Stimulated activated naive B cell treated with anti-CD40 and anti-IgM and Interleukin-4, amounts not matched to agents 10 μg/mL and 1 μg/mL and 100 μg/mL, for 72 hours (primary cell): ENCODE results near the gene ATP11B.

ENCODE experiments used
- ATAC-seq, 2 donors: fragments of 150-1000 bp; cut with Tn5 transposase; replicated peaks; 2 replicates each; pipeline ENCODE4 v1.10.0; 2021; ENCODE audit warnings: moderate library complexity in 1 of 2
- DNase-seq: peaks from one replicate; pipeline ENCODE4 v3.0.0; 2021
- H3K27ac Mint-ChIP-seq: one replicate; pipeline ENCODE4 v1.8.0; 2022; ENCODE audit warnings: mild to moderate bottlenecking, mixed read lengths
- H3K27me3 Mint-ChIP-seq, 2 donors: one replicate each; pipeline ENCODE4 v1.8.0; 2022; ENCODE audit warnings: mixed read lengths in 2 of 2
- H3K36me3 Mint-ChIP-seq, 2 donors: one replicate each; pipeline ENCODE4 v1.8.0; 2022; ENCODE audit warnings: mixed read lengths in 2 of 2, mild to moderate bottlenecking in 1 of 2
- H3K4me1 Mint-ChIP-seq, 2 donors: one replicate each; pipeline ENCODE4 v1.8.0; 2022; ENCODE audit warnings: mixed read lengths in 2 of 2, mild to moderate bottlenecking in 1 of 2
- H3K4me3 Mint-ChIP-seq, 2 donors: one replicate each; pipeline ENCODE4 v1.8.0; 2022; ENCODE audit warnings: mild to moderate bottlenecking in 2 of 2, mixed read lengths in 2 of 2, moderate library complexity in 1 of 2
- H3K9me3 Mint-ChIP-seq, 2 donors: one replicate each; pipeline ENCODE4 v1.8.0; 2022; ENCODE audit warnings: mixed read lengths in 2 of 2, mild to moderate bottlenecking in 1 of 2

ATP11B gene

GRCh38 chr3:182896553-182896952 lies 103.2 kb downstream of the ATP11B start:
- Mint-ChIP-seq H3K4me3 (no peak overlapping the region), H3K27ac (no peak overlapping the region), H3K4me1 (no peaks in the 10 kb centered on the region), H3K36me3 (peaks cover 16 to 23% of the 10 kb centered on the region in 2 donors), H3K9me3 (no peaks in the 10 kb centered on the region), H3K27me3 (no peaks in the 10 kb centered on the region)
- no peak for DNase-seq
- no peak for ATAC-seq

- ATAC-seq (no peak), DNase-seq (no peak)
- Mint-ChIP-seq H3K36me3 (peaks cover 26 to 32% of the 10 kb centered on the region in 2 donors), H3K27ac (no peak overlapping the region), H3K4me3 (no peak overlapping the region), H3K9me3 (no peaks in the 10 kb centered on the region), H3K27me3 (no peaks in the 10 kb centered on the region), H3K4me1 (peaks cover 5 to 16% of the 10 kb centered on the region in 2 donors)
Observed at GRCh38 chr3:182902236-182902635, 108.9 kb downstream of the ATP11B start.

DNA sequence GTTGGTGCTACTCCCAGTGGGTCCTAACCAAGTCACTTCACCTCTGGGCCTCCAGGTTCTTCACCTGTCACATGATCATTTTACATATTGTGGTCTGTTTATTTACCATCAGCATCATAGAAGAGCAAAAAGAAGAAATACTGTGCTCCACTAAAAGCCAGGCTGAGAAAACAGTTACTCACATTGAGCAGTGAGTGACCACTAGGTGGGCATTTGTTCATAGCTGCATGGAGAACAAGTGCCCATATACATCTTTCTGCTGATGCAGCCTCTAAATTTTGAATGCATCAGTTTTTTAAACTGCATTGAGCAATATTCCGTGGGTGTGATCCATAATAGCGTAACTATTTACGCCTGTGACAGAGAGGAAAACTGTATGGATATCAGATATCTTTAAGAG lies 110.9 kb downstream of the ATP11B start:
- Mint-ChIP-seq H3K27ac (no peak overlapping the region), H3K4me3 (no peak overlapping the region), H3K27me3 (no peaks in the 10 kb centered on the region), H3K4me1 (peaks cover 5 to 16% of the 10 kb centered on the region in 2 donors), H3K9me3 (no peaks in the 10 kb centered on the region), H3K36me3 (peaks cover 26 to 36% of the 10 kb centered on the region in 2 donors)
- no peak for DNase-seq
- ATAC-seq = no peak

- Mint-ChIP-seq H3K9me3 (no peaks in the 10 kb centered on the region), H3K36me3 (peaks cover 32% of the 10 kb centered on the region in 2 donors), H3K27ac (no peak overlapping the region), H3K4me3 (peak overlapping the region in 1 of 2 donors; percentile 10), H3K27me3 (no peaks in the 10 kb centered on the region), H3K4me1 (peaks cover 5 to 16% of the 10 kb centered on the region in 2 donors)
- no peak for DNase-seq
- ATAC-seq = no peak
Observed at GRCh38 chr3:182905623-182906022, 112.3 kb downstream of the ATP11B start.

- DNase-seq (no peak), ATAC-seq (peak in 1 of 2 donors; percentile 71)
- Mint-ChIP-seq H3K4me1 (peaks cover 5 to 16% of the 10 kb centered on the region in 2 donors), H3K4me3 (peak overlapping the region in 1 of 2 donors; percentile 10), H3K27me3 (no peaks in the 10 kb centered on the region), H3K9me3 (no peaks in the 10 kb centered on the region), H3K36me3 (peaks cover 33% of the 10 kb centered on the region in 2 donors), H3K27ac (no peak overlapping the region)
Observed at GRCh38 chr3:182906036-182906435, 112.7 kb downstream of the ATP11B start.

DNA sequence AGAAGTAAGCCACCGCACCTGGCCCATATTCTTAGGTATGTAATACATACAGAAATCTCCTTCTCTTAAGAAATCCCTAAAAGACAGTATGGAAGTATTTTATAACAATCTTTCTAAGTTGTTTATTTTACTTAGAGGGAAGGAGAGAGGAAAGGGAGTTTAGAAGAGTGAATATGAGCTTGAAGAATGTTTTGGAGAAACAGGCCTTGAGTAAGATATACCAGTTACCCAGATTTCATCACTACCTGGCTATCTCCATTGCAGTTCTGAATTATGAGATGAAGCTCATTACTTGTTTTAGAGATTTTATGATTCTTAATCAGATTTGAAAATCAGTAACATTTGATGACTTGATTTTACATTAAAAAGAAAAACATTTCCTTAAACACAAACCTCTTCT lies 115.2 kb downstream of the ATP11B start:
- H3K36me3 Mint-ChIP-seq = peaks cover 33 to 38% of the 10 kb centered on the region in 2 donors
- DNase-seq (no peak), ATAC-seq (no peak)
- no peak overlapping the region for H3K4me3 Mint-ChIP-seq
- no peaks in the 10 kb centered on the region for H3K9me3 Mint-ChIP-seq
- H3K27ac Mint-ChIP-seq = no peak overlapping the region
- no peaks in the 10 kb centered on the region for H3K27me3 Mint-ChIP-seq
- H3K4me1 Mint-ChIP-seq = peaks cover 5 to 16% of the 10 kb centered on the region in 2 donors

GRCh38 chr3:182909318-182910040 lies 116.2 kb downstream of the ATP11B start:
- peaks cover 31 to 35% of the 10 kb centered on the region in 2 donors for H3K36me3 Mint-ChIP-seq
- H3K4me1 Mint-ChIP-seq = peaks cover 5 to 25% of the 10 kb centered on the region in 2 donors
- no peak overlapping the region for H3K27ac Mint-ChIP-seq
- DNase-seq = no peak
- H3K9me3 Mint-ChIP-seq = no peaks in the 10 kb centered on the region
- no peak overlapping the region for H3K4me3 Mint-ChIP-seq
- H3K27me3 Mint-ChIP-seq = no peaks in the 10 kb centered on the region
- no peak for ATAC-seq

- H3K27me3 Mint-ChIP-seq = no peaks in the 10 kb centered on the region
- no peak overlapping the region for H3K27ac Mint-ChIP-seq
- ATAC-seq = no peak
- DNase-seq = no peak
- peaks cover under 1 to 16% of the 10 kb centered on the region in 2 donors for H3K4me1 Mint-ChIP-seq
- no peaks in the 10 kb centered on the region for H3K9me3 Mint-ChIP-seq
- H3K36me3 Mint-ChIP-seq = peaks cover 32% of the 10 kb centered on the region in 2 donors
- H3K4me3 Mint-ChIP-seq = no peak overlapping the region
Observed at GRCh38 chr3:182910936-182911781, 117.9 kb downstream of the ATP11B start.

- Mint-ChIP-seq H3K27ac (no peak overlapping the region), H3K4me1 (peaks cover 0 to 11% of the 10 kb centered on the region in 2 donors), H3K27me3 (no peaks in the 10 kb centered on the region), H3K4me3 (no peak overlapping the region), H3K36me3 (peaks cover 28% of the 10 kb centered on the region in 2 donors), H3K9me3 (no peaks in the 10 kb centered on the region)
- DNase-seq = no peak
- no peak for ATAC-seq
Observed at GRCh38 chr3:182911782-182912111, 118.4 kb downstream of the ATP11B start.

DNA sequence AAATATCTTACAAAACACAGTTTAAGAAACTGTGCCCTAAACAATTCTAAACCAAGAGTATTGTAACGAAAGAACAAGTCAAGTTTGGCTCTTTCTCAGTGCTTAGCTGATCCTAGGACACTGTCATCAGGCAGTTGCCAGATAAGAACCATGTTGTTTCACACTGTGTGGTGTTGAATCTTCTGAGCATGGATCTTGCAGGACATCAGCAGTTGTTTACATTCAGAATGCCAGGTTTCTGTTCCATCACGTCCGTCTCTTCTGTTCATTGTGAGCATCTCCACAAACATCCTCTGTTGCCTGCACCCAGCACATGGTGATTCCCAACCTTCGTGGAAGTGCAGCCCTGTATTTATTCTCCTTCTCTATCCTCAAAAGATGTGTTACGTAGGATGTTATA lies 119.2 kb downstream of the ATP11B start:
- Mint-ChIP-seq H3K36me3 (peaks cover 26 to 28% of the 10 kb centered on the region in 2 donors), H3K27me3 (no peaks in the 10 kb centered on the region), H3K4me1 (peaks cover 0 to 11% of the 10 kb centered on the region in 2 donors), H3K4me3 (no peak overlapping the region), H3K27ac (no peak overlapping the region), H3K9me3 (no peaks in the 10 kb centered on the region)
- DNase-seq (no peak), ATAC-seq (no peak)

- Mint-ChIP-seq H3K27me3 (no peaks in the 10 kb centered on the region), H3K4me1 (peaks cover 0 to 11% of the 10 kb centered on the region in 2 donors), H3K4me3 (no peak overlapping the region), H3K27ac (peak overlapping the region; percentile 42), H3K9me3 (no peaks in the 10 kb centered on the region), H3K36me3 (peaks cover 25 to 26% of the 10 kb centered on the region in 2 donors)
- DNase-seq (no peak), ATAC-seq (peak; percentile 46 to 52)
Observed at GRCh38 chr3:182913889-182914288, 120.6 kb downstream of the ATP11B start.

GRCh38 chr3:182914341-182914740 lies 121.0 kb downstream of the ATP11B start:
- peak; percentile 42 to 57 for ATAC-seq
- H3K27ac Mint-ChIP-seq = no peak overlapping the region
- no peak overlapping the region for H3K4me3 Mint-ChIP-seq
- H3K27me3 Mint-ChIP-seq = no peaks in the 10 kb centered on the region
- peaks cover 25 to 26% of the 10 kb centered on the region in 2 donors for H3K36me3 Mint-ChIP-seq
- no peak for DNase-seq
- no peaks in the 10 kb centered on the region for H3K9me3 Mint-ChIP-seq
- peaks cover 0 to 11% of the 10 kb centered on the region in 2 donors for H3K4me1 Mint-ChIP-seq

- no peaks in the 10 kb centered on the region for H3K27me3 Mint-ChIP-seq
- no peak overlapping the region for H3K27ac Mint-ChIP-seq
- H3K36me3 Mint-ChIP-seq = peaks cover 18 to 20% of the 10 kb centered on the region in 2 donors
- ATAC-seq (no peak), DNase-seq (no peak)
- peaks cover 0 to 11% of the 10 kb centered on the region in 2 donors for H3K4me1 Mint-ChIP-seq
- no peak overlapping the region for H3K4me3 Mint-ChIP-seq
- H3K9me3 Mint-ChIP-seq = no peaks in the 10 kb centered on the region
Observed at GRCh38 chr3:182917134-182917533, 123.8 kb downstream of the ATP11B start.

- Mint-ChIP-seq H3K36me3 (peaks cover 16 to 29% of the 10 kb centered on the region in 2 donors), H3K4me3 (no peak overlapping the region), H3K4me1 (peaks cover 3% of the 10 kb centered on the region in 2 donors), H3K9me3 (no peaks in the 10 kb centered on the region), H3K27me3 (no peaks in the 10 kb centered on the region), H3K27ac (no peak overlapping the region)
- no peak for DNase-seq
- ATAC-seq = no peak
Observed at GRCh38 chr3:182919866-182920357, 126.6 kb downstream of the ATP11B start.
